Endothelial cell of umbilical vein (primary cell): ENCODE results near the gene NOX1. TPM values are rescaled to one million over a fixed set of nuclear protein-coding genes. Genes with fewer than 3 reads are reported as not detected.

Source experiments
- BruUV-seq: library from RNA; stranded (reverse); fragments of 400-500 nt; replicated peaks from 2 replicates; lab custom pipeline; 2021; lab: Mats Ljungman, UMichigan
- CTCF ChIA-PET: fragments of 300-600, 350-600 bp; sonication (Branson Sonifier 250); formaldehyde crosslinking; loops from one replicate; lab custom pipeline; 2021; ENCODE audit warnings: antibody characterized with exemption, inconsistent platforms; lab: Charles Lee
- POLR2A ChIA-PET: fragments of 300-600, 350-600 bp; sonication (Branson Sonifier 250); formaldehyde crosslinking; loops from one replicate; lab custom pipeline; 2021; ENCODE audit warnings: antibody characterized with exemption, inconsistent platforms; lab: Charles Lee
- DNase-seq: peaks from one replicate; pipeline ENCODE4 v3.0.0-alpha.2; 2011; ENCODE audit warnings: low read depth, low spot score
- FAIRE-seq: peaks from 2 replicates; lab custom pipeline; 2011; peaks lifted over from hg19 to GRCh38; lab: Jason Lieb, UNC
- H2AFZ ChIP-seq: 2 replicates; pipeline ENCODE4 v1.6.0; 2012; ENCODE audit warnings: low read depth, low read length, control low read depth, inconsistent platforms
- H3K27ac ChIP-seq: 2 replicates; pipeline ENCODE4 v1.5.1; 2011; ENCODE audit warnings: low read depth, mild to moderate bottlenecking, control low read depth, low read length, moderate library complexity; ENCODE audit not compliant: insufficient read depth
- H3K27me3 ChIP-seq, 2 experiments: 2 replicates each; pipeline versions ENCODE4 v1.6.0 to v1.6.1; 2011; ENCODE audit warnings: low read length in 2 of 2, mixed read lengths in 1 of 2; ENCODE audit not compliant: control insufficient read depth in 2 of 2, insufficient read depth in 2 of 2
- H3K36me3 ChIP-seq, 2 experiments: 2 replicates in 1 of 2; 3 replicates in 1 of 2; pipeline ENCODE4 v1.5.1; 2011; ENCODE audit warnings: low read length in 2 of 2, mild to moderate bottlenecking in 1 of 2, moderate library complexity in 1 of 2; ENCODE audit not compliant: control insufficient read depth in 2 of 2, insufficient read depth in 2 of 2; ENCODE audit errors: extremely low read depth in 1 of 2
- H3K4me1 ChIP-seq: 3 replicates; pipeline ENCODE4 v1.5.1; 2011; ENCODE audit warnings: mild to moderate bottlenecking, low read length; ENCODE audit not compliant: control insufficient read depth, insufficient read depth; ENCODE audit errors: extremely low read depth
- H3K4me2 ChIP-seq: 2 replicates; pipeline ENCODE4 v1.6.1; 2011; ENCODE audit warnings: low read length, control low read depth, mixed read lengths; ENCODE audit not compliant: insufficient read depth
- H3K4me3 ChIP-seq, 3 experiments: fragments of 200-600 bp in 1 of 3; sonication (generic), shearing (Covaris generic) in 1 of 3; replicated peaks in 1 of 3; 2 replicates each; pipeline ENCODE4 v1.5.1; 2011 to 2016; ENCODE audit warnings: control low read depth in 3 of 3, low read length in 3 of 3, mild to moderate bottlenecking in 2 of 3, inconsistent platforms in 1 of 3, low read depth in 1 of 3, moderate library complexity in 1 of 3; ENCODE audit not compliant: insufficient read depth in 1 of 3
- H3K79me2 ChIP-seq: 2 replicates; pipeline ENCODE4 v1.6.0; 2012; ENCODE audit warnings: low read length, inconsistent platforms; ENCODE audit not compliant: control insufficient read depth, insufficient read depth
- H3K9ac ChIP-seq: replicated peaks from 2 replicates; pipeline ENCODE3; 2011; ENCODE audit warnings: low read length, control low read depth; ENCODE audit not compliant: insufficient read depth; ENCODE audit errors: extremely low read depth
- H3K9me1 ChIP-seq: replicated peaks from 3 replicates; pipeline ENCODE4 v1.6.0; 2011; ENCODE audit warnings: mild to moderate bottlenecking, low read length; ENCODE audit not compliant: control insufficient read depth, insufficient read depth; ENCODE audit errors: extremely low read depth
- H3K9me3 ChIP-seq: replicated peaks from 2 replicates; pipeline ENCODE4 v1.5.1; 2012; ENCODE audit warnings: low read length, inconsistent platforms; ENCODE audit not compliant: control insufficient read depth, insufficient read depth
- H4K20me1 ChIP-seq: replicated peaks from 2 replicates; pipeline ENCODE3; 2011; ENCODE audit warnings: mild to moderate bottlenecking, low read length; ENCODE audit not compliant: control insufficient read depth, insufficient read depth; ENCODE audit errors: extremely low read depth
- EZH2 ChIP-seq: IDR thresholded peaks from 2 replicates; pipeline ENCODE4 v1.6.1; 2012; ENCODE audit warnings: borderline replicate concordance, low read depth, mild to moderate bottlenecking, moderate library complexity, low read length, inconsistent platforms; ENCODE audit not compliant: severe bottlenecking
- FOS ChIP-seq: IDR thresholded peaks from 2 replicates; pipeline ENCODE4 v1.6.1; 2011; ENCODE audit warnings: mild to moderate bottlenecking, low read length, moderate library complexity, borderline replicate concordance; ENCODE audit not compliant: insufficient read depth
- GATA2 ChIP-seq: IDR thresholded peaks from 2 replicates; pipeline ENCODE4 v1.7.0; 2011; ENCODE audit warnings: low read depth, mild to moderate bottlenecking, moderate library complexity, mixed read lengths, low read length; ENCODE audit not compliant: insufficient read length, insufficient read depth
- JUN ChIP-seq: IDR thresholded peaks from 2 replicates; pipeline ENCODE4 v1.6.1; 2011; ENCODE audit warnings: borderline replicate concordance, low read depth; ENCODE audit not compliant: insufficient read length, insufficient read depth
- MYC ChIP-seq: IDR thresholded peaks from one replicate; pipeline ENCODE4 v1.6.1; 2011; ENCODE audit warnings: mild to moderate bottlenecking, low read depth, low read length
- POLR2A ChIP-seq: IDR thresholded peaks from 2 replicates; pipeline ENCODE4 v1.6.1; 2012; ENCODE audit warnings: low read depth, mild to moderate bottlenecking, control low read depth, low read length
- POLR2AphosphoS5 ChIP-seq: IDR thresholded peaks from 2 replicates; pipeline ENCODE4 v1.6.1; 2012; ENCODE audit warnings: low read depth, mild to moderate bottlenecking, control low read depth, low read length, moderate library complexity; ENCODE audit not compliant: insufficient read depth
- dilution Hi-C: fragments of 300-500 bp; cut with MboI; formaldehyde crosslinking; loops from one replicate; pipeline ENCODE4 v1.15.0; 2019; ENCODE audit warnings: low sequenced_read_pairs; ENCODE audit not compliant: extremely low pct_ligation_motif_present
- intact Hi-C: fragments of 100-400 bp; cut with micrococcal nuclease; formaldehyde crosslinking; loops from one replicate; pipeline ENCODE4 v1.10.0; 2022
- polyA plus RNA-seq, 4 experiments: library from polyadenylated mRNA; depleted of rRNA in 3 of 4; stranded (reverse) in 3 of 4; unstranded in 1 of 4; fragments of >200 nt; gene quantifications; 2 replicates each; pipeline versions ENCODE4 v1.2.1 to v1.2.3, GENCODE V29; 2011 to 2012; ENCODE audit warnings: missing spikeins in 1 of 4
- total RNA-seq: library from RNA; stranded (reverse); gene quantifications from 2 replicates; pipeline ENCODE4 v1.2.3, GENCODE V29; 2021
- TF ChIP-seq, protein P1 (sequence below): IDR thresholded peaks from 2 replicates; pipeline ENCODE4 v1.6.1; 2011; ENCODE audit not compliant: insufficient read depth, insufficient read length
- TF ChIP-seq, protein P2 (sequence below), 2 donors: IDR thresholded peaks; 1 replicate in 1 of 2; 2 replicates in 1 of 2; pipeline ENCODE4 v1.5.1; 2011; ENCODE audit warnings: low read length in 2 of 2, mild to moderate bottlenecking in 2 of 2, moderate library complexity in 2 of 2, control low read depth in 1 of 2, inconsistent platforms in 1 of 2, low read depth in 1 of 2; ENCODE audit not compliant: insufficient read depth in 1 of 2; ENCODE audit errors: extremely low read depth in 1 of 2

The NOX1 gene
- total and polyA plus RNA-seq, 2 donors (not counting 3 experiments of a cell fraction or from before 2014, with no cell fraction given): not detected

DNA sequence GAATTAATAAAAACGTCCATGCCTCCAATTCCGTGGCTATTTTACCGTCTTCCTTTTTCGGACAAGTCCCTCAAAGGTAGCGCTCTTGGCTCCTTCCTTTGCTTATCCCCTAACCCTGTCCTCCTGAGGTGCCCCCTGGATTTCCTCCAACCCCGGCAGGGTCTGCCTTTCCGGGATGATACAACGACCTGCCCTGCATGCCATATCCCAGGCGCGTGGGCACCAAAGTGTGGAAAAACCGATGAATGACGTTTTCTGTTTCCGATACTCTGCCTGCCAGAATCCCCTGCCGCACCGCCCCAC lies 54.7 kb downstream of the NOX1 start:
- peaks cover 8% of the 10 kb centered on the region for H3K4me1 ChIP-seq
- intact Hi-C loops: no loop called here
- peaks cover 5% of the 10 kb centered on the region in 2 experiments for H3K36me3 ChIP-seq
- ChIA-PET CTCF (no interaction called here), POLR2A (no interaction called here)
- peak overlapping the region; percentile 53 for H3K9ac ChIP-seq
- BruUV-seq: no TSS peak
- H3K4me2 ChIP-seq: peak overlapping the region; percentile 81
- DNase-seq (no peak), FAIRE-seq (no peak)
- no peaks in the 10 kb centered on the region for H3K9me1 ChIP-seq
- peak overlapping the region; percentile 45 to 81 (median 57) for H3K4me3 ChIP-seq
- dilution Hi-C loops: no loop called here
- H4K20me1 ChIP-seq: no peaks in the 10 kb centered on the region
- TF ChIP-seq, protein P1, sequence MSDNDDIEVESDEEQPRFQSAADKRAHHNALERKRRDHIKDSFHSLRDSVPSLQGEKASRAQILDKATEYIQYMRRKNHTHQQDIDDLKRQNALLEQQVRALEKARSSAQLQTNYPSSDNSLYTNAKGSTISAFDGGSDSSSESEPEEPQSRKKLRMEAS: no peak
- TF ChIP-seq FOS (no peak), MYC (no peak), JUN (no peak), GATA2 (no peak), EZH2 (no peak), POLR2A (no peak), POLR2AphosphoS5 (no peak)
- TF ChIP-seq, protein P2, sequence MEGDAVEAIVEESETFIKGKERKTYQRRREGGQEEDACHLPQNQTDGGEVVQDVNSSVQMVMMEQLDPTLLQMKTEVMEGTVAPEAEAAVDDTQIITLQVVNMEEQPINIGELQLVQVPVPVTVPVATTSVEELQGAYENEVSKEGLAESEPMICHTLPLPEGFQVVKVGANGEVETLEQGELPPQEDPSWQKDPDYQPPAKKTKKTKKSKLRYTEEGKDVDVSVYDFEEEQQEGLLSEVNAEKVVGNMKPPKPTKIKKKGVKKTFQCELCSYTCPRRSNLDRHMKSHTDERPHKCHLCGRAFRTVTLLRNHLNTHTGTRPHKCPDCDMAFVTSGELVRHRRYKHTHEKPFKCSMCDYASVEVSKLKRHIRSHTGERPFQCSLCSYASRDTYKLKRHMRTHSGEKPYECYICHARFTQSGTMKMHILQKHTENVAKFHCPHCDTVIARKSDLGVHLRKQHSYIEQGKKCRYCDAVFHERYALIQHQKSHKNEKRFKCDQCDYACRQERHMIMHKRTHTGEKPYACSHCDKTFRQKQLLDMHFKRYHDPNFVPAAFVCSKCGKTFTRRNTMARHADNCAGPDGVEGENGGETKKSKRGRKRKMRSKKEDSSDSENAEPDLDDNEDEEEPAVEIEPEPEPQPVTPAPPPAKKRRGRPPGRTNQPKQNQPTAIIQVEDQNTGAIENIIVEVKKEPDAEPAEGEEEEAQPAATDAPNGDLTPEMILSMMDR (IDR thresholded peaks at IDR 0.05; ENCODE audit: extremely low read depth in 1 of 2, insufficient read depth in 1 of 2, low read depth in 1 of 2, low read length in 2 of 2): no peak
- H3K9me3 ChIP-seq: no peaks in the 10 kb centered on the region
- H3K79me2 ChIP-seq: no peaks in the 10 kb centered on the region
- peaks cover 3 to 5% of the 10 kb centered on the region in 2 experiments for H3K27me3 ChIP-seq
- peak overlapping the region; percentile 90 for H2AFZ ChIP-seq
- H3K27ac ChIP-seq: peak overlapping the region; percentile 68
